MCF 10A (cell line): ENCODE measurements around the gene AMH. TPM values are rescaled to one million over a fixed set of nuclear protein-coding genes. Genes with fewer than 3 reads are reported as not detected.
A peak's percentile ranks its signal among the peaks of the same experiment; 100 is the strongest.

Experiments
- BruUV-seq: library from RNA; stranded (reverse); fragments of 400-500 nt; replicated peaks from 2 replicates; lab custom pipeline; 2021; lab: Mats Ljungman, UMichigan
- CTCF ChIA-PET: fragments of 300-600 bp; sonication (Branson Sonifier 250); formaldehyde crosslinking; extraction: SDS; loops from one replicate; lab custom pipeline; 2021; ENCODE audit warnings: antibody characterized with exemption, inconsistent platforms; lab: Yijun Ruan, JAX
- POLR2A ChIA-PET: fragments of 300-600, 350-650 bp; sonication (Branson Sonifier 250); formaldehyde crosslinking; extraction: SDS; loops from one replicate; lab custom pipeline; 2020; ENCODE audit warnings: antibody characterized with exemption, inconsistent platforms; lab: Yijun Ruan, JAX
- DNase-seq: peaks from one replicate; pipeline ENCODE4 v3.0.0-alpha.2; 2018; ENCODE audit not compliant: unreplicated experiment
- H3K27ac Mint-ChIP-seq: one replicate; pipeline ENCODE4 v1.8.0; 2022; ENCODE audit warnings: mild to moderate bottlenecking, low read depth, mixed read lengths; ENCODE audit not compliant: unreplicated experiment
- H3K27me3 Mint-ChIP-seq: one replicate; pipeline ENCODE4 v1.8.0; 2022; ENCODE audit warnings: mixed read lengths; ENCODE audit not compliant: insufficient read depth, unreplicated experiment
- H3K36me3 Mint-ChIP-seq: one replicate; pipeline ENCODE4 v1.8.0; 2022; ENCODE audit warnings: mild to moderate bottlenecking, moderate library complexity, mixed read lengths; ENCODE audit not compliant: insufficient read depth, unreplicated experiment
- H3K4me1 Mint-ChIP-seq: one replicate; pipeline ENCODE4 v1.8.0; 2022; ENCODE audit warnings: mixed read lengths; ENCODE audit not compliant: insufficient read depth, unreplicated experiment
- H3K4me3 Mint-ChIP-seq: one replicate; pipeline ENCODE4 v1.8.0; 2022; ENCODE audit warnings: mild to moderate bottlenecking, moderate library complexity, mixed read lengths; ENCODE audit not compliant: unreplicated experiment
- H3K9me3 Mint-ChIP-seq: one replicate; pipeline ENCODE4 v1.8.0; 2022; ENCODE audit warnings: mixed read lengths; ENCODE audit not compliant: unreplicated experiment
- intact Hi-C: fragments of 100-400 bp; cut with micrococcal nuclease; formaldehyde crosslinking; loops from 2 replicates; pipeline ENCODE4 v1.14.1; 2022
- total RNA-seq: library from RNA; stranded (reverse); gene quantifications from 2 replicates; pipeline ENCODE4 v1.2.3, GENCODE V29; 2022
- TF ChIP-seq, protein P1 (sequence below): fragments of 200-600 bp; IDR thresholded peaks from one replicate; pipeline ENCODE4 v1.8.0; 2022; ENCODE audit warnings: antibody characterized with exemption, mild to moderate bottlenecking; ENCODE audit not compliant: unreplicated experiment

AMH gene
- total RNA-seq, 1 experiment from 2014 or later = 11.9 TPM

DNA sequence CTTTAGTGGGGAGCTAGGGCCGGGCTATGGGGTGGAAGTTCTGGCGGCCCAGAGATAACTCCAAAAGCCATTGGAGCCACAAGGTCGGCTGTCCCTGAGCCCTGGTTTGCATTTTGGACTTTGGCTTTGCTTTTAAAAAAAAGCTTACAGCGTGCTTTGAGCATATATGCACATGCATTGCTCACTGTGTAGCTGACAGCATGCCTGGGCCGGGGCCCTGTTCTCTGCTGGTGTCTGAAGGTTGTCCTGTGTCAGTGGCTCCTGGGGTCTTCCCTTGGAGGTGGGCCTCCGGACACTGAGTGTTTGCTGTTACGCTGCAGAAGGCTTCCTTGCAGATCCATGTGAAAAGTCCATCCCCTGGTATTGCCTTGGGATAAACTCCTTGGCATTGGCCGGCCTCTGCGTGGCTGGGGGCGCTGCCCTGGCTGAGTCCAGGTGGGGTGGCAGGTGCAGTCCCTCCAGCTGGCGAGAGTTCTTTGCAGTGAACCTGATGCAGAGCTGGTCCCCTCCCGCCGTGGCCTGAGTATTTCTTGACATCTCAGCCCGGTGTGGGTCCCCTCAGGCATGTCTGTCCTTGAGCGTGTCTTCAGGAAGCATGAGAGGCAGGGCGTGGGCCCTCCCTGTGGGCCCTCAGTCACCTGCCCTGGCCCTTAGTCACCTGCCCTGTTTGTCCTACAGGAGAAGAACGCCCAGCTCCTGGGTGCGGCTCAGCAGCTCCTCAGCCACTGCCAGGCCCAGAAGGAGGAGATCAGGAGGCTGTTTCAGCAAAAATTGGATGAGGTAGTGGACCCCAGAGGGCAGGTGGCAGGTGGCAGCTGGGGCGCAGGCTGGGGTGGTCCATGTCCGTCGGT is 36.0 kb upstream of the AMH start:
- H3K4me3 Mint-ChIP-seq = no peak overlapping the region
- ChIA-PET POLR2A (interaction anchor here (0.6 kb wide), 1 partner anchor 65 kb away, joined by 3 read pairs; no protein-coding TSS in a partner anchor), CTCF (interaction anchor here (0.6 to 1.2 kb wide), 4 partner anchors 21 to 179 kb away, joined by 3 read pairs; no protein-coding TSS in a partner anchor)
- H3K4me1 Mint-ChIP-seq = peaks cover 6% of the 10 kb centered on the region
- DNase-seq = no peak
- H3K27ac Mint-ChIP-seq = peak overlapping the region; percentile 37
- BruUV-seq = no TSS peak
- H3K27me3 Mint-ChIP-seq = no peaks in the 10 kb centered on the region
- no peaks in the 10 kb centered on the region for H3K9me3 Mint-ChIP-seq
- intact Hi-C loops = no loop called here
- TF ChIP-seq, protein P1, sequence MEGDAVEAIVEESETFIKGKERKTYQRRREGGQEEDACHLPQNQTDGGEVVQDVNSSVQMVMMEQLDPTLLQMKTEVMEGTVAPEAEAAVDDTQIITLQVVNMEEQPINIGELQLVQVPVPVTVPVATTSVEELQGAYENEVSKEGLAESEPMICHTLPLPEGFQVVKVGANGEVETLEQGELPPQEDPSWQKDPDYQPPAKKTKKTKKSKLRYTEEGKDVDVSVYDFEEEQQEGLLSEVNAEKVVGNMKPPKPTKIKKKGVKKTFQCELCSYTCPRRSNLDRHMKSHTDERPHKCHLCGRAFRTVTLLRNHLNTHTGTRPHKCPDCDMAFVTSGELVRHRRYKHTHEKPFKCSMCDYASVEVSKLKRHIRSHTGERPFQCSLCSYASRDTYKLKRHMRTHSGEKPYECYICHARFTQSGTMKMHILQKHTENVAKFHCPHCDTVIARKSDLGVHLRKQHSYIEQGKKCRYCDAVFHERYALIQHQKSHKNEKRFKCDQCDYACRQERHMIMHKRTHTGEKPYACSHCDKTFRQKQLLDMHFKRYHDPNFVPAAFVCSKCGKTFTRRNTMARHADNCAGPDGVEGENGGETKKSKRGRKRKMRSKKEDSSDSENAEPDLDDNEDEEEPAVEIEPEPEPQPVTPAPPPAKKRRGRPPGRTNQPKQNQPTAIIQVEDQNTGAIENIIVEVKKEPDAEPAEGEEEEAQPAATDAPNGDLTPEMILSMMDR = no peak
- H3K36me3 Mint-ChIP-seq = peaks cover 55% of the 10 kb centered on the region

DNA sequence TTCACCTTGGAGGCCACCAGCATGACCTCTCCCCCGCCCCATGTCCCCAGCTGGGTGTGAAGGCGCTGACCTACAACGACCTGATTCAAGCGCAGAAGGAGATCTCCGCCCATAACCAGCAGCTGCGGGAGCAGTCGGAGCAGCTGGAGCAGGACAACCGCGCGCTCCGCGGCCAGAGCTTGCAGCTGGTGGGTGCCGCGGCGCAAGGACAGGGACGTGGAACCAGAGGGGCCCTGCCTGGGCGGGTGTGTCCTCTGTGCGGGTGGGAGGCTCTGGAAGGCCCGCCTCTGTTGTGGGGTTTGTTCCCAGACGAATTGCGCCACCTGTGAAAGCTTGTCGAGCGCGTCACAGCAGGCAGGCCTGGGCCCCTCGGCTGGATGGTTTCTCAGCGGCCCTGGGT is 35.3 kb upstream of the AMH start:
- intact Hi-C loops = no loop called here
- TF ChIP-seq, protein P1 = no peak
- no peaks in the 10 kb centered on the region for H3K9me3 Mint-ChIP-seq
- H3K4me1 Mint-ChIP-seq = peaks cover 6% of the 10 kb centered on the region
- no peak overlapping the region for H3K4me3 Mint-ChIP-seq
- no peaks in the 10 kb centered on the region for H3K27me3 Mint-ChIP-seq
- peaks cover 61% of the 10 kb centered on the region for H3K36me3 Mint-ChIP-seq
- DNase-seq = no peak
- peak overlapping the region; percentile 37 for H3K27ac Mint-ChIP-seq
- CTCF ChIA-PET = interaction anchor here (0.5 to 1.2 kb wide), 2 partner anchors 36 to 58 kb away, joined by 3 read pairs; no protein-coding TSS in a partner anchor
- no TSS peak for BruUV-seq
- POLR2A ChIA-PET = interaction anchor here (0.6 kb wide), 1 partner anchor 64 kb away, joined by 3 read pairs; no protein-coding TSS in a partner anchor

DNA sequence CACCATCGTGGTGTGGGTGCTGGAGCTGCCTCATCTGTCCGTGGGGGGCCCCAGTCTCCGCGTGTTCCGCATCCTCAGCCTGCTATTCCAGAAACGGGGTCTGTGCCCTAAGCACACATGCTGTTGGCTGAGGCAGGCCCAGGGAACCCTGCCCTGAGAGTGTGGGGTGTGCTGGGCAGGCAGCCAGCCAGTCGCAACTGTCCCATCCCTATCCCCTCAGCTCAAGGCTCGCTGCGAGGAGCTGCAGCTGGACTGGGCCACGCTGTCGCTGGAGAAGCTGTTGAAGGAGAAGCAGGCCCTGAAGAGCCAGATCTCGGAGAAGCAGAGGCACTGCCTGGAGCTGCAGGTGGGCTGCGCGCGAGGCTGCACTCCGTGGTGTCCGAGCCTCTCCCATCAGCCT is 34.9 kb upstream of the AMH start:
- DNase-seq = no peak
- TF ChIP-seq, protein P1 = no peak
- H3K4me3 Mint-ChIP-seq = no peak overlapping the region
- H3K36me3 Mint-ChIP-seq = peaks cover 66% of the 10 kb centered on the region
- no TSS peak for BruUV-seq
- H3K27me3 Mint-ChIP-seq = no peaks in the 10 kb centered on the region
- ChIA-PET CTCF (interaction anchor here (0.5 to 1.4 kb wide), 2 partner anchors 21 to 36 kb away, joined by 3 to 9 read pairs; partner anchors contain the start of gene PLEKHJ1), POLR2A (no interaction called here)
- H3K4me1 Mint-ChIP-seq = peaks cover 6% of the 10 kb centered on the region
- no peak overlapping the region for H3K27ac Mint-ChIP-seq
- no peaks in the 10 kb centered on the region for H3K9me3 Mint-ChIP-seq
- intact Hi-C loops = no loop called here

DNA sequence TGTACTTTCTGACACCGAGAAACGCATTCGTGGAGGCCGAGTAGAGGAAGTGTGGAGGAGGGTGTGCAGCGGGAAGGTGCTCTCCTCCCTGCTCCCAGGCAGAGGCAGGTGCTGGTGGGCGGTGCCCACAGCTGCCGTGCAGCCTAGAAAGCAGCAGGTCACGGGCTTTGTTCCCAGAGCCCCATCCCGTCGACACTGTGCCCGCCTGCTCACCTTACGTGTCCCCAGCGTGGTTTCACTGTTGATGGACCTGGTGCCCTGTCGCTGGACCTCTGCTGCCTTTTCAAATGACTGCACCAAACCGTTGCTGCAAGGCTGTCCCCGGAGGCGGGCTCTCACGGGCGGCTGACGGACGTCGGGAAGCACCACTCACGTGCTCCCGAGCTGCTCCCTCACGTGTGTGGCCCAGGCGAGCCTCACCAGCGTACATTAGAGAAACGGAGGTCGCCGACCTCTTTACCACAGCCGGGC is 33.8 kb upstream of the AMH start:
- intact Hi-C loops = no loop called here
- BruUV-seq = no TSS peak
- no peak for DNase-seq
- Mint-ChIP-seq H3K36me3 (peaks cover 69% of the 10 kb centered on the region), H3K9me3 (no peaks in the 10 kb centered on the region), H3K27me3 (no peaks in the 10 kb centered on the region), H3K4me3 (no peak overlapping the region), H3K4me1 (peaks cover 6% of the 10 kb centered on the region), H3K27ac (no peak overlapping the region)
- CTCF ChIA-PET = interaction anchor here (0.5 to 1.4 kb wide), 4 partner anchors 14 to 118 kb away, joined by 3 to 9 read pairs (median 3); partner anchors contain the start of gene PLEKHJ1
- TF ChIP-seq, protein P1 = no peak
- POLR2A ChIA-PET = interaction anchor here (1.2 kb wide), 1 partner anchor 20 kb away, joined by 3 read pairs; no protein-coding TSS in a partner anchor
